ENCODE results near the gene CHRNB2. TPM values are rescaled to one million over a fixed set of nuclear protein-coding genes. Genes with fewer than 3 reads are reported as not detected.

The CHRNB2 gene
- total RNA-seq, 1 experiment from 2014 or later = 0.82 TPM

GRCh38 chr1:154621875-154622274, 54.3 kb downstream of the CHRNB2 start:
- no peak for DNase-seq (ENCODE audit: low read depth, low spot score)
- in situ Hi-C loops (cut with HindIII; ENCODE audit: low pct_unique_long_range_greater_than_20kb, low sequenced_read_pairs) = no loop called here

GRCh38 chr1:154622503-154623039, 55.0 kb downstream of the CHRNB2 start:
- in situ Hi-C loops (cut with HindIII; ENCODE audit: low pct_unique_long_range_greater_than_20kb, low sequenced_read_pairs) = no loop called here
- DNase-seq (ENCODE audit: low read depth, low spot score) = no peak

GRCh38 chr1:154623358-154623757, 55.8 kb downstream of the CHRNB2 start:
- no peak for DNase-seq (ENCODE audit: low read depth, low spot score)
- in situ Hi-C loops (cut with HindIII; ENCODE audit: low pct_unique_long_range_greater_than_20kb, low sequenced_read_pairs) = no loop called here

- DNase-seq (ENCODE audit: low read depth, low spot score) = no peak
These were observed 57.4 kb downstream of the CHRNB2 start for GRCh38 chr1:154624746-154625643.

GRCh38 chr1:154626456-154627256, 59.1 kb downstream of the CHRNB2 start:
- in situ Hi-C loops (cut with HindIII; ENCODE audit: low pct_unique_long_range_greater_than_20kb, low sequenced_read_pairs) = no loop called here
- peak; percentile 35 for DNase-seq (ENCODE audit: low read depth, low spot score)

More at GRCh38 chr1:154624746-154625643, 57.4 kb downstream of the CHRNB2 start:
- in situ Hi-C loops (cut with HindIII; ENCODE audit: low pct_unique_long_range_greater_than_20kb, low sequenced_read_pairs) = no loop called here

- in situ Hi-C loops (cut with HindIII; ENCODE audit: low pct_unique_long_range_greater_than_20kb, low sequenced_read_pairs) = no loop called here
- DNase-seq (ENCODE audit: low read depth, low spot score) = peak; percentile 95
These were observed 59.9 kb downstream of the CHRNB2 start for GRCh38 chr1:154627257-154628120.

- in situ Hi-C loops (cut with HindIII; ENCODE audit: low pct_unique_long_range_greater_than_20kb, low sequenced_read_pairs) = no loop called here
- DNase-seq (ENCODE audit: low read depth, low spot score) = no peak
These were observed 60.5 kb downstream of the CHRNB2 start for GRCh38 chr1:154628121-154628405.

GRCh38 chr1:154629061-154629674, 61.6 kb downstream of the CHRNB2 start:
- in situ Hi-C loops (cut with HindIII; ENCODE audit: low pct_unique_long_range_greater_than_20kb, low sequenced_read_pairs) = no loop called here

More at GRCh38 chr1:154629061-154629674, 61.6 kb downstream of the CHRNB2 start:
- DNase-seq (ENCODE audit: low read depth, low spot score) = no peak

Other genes with a start within 250 kb of the CHRNB2 start
- gene AQP10, start 246.7 kb upstream of the CHRNB2 start, total RNA-seq (2014; rRNA removed; shearing (Covaris generic)) = not detected in 2 replicates
- 79.2 and 93.6 TPM in 2 replicates for gene ATP8B2, start 242.3 kb upstream of the CHRNB2 start, total RNA-seq (2014; rRNA removed; shearing (Covaris generic))
- 423 and 449 TPM in 2 replicates for gene IL6R, start 162.4 kb upstream of the CHRNB2 start, total RNA-seq (2014; rRNA removed; shearing (Covaris generic))
- not detected in 2 replicates for gene TDRD10, start 65.6 kb upstream of the CHRNB2 start, total RNA-seq (2014; rRNA removed; shearing (Covaris generic))
- gene SHE, start 65.4 kb upstream of the CHRNB2 start, total RNA-seq (2014; rRNA removed; shearing (Covaris generic)) = 0.03 and 0.11 TPM in 2 replicates
- 131 and 147 TPM in 2 replicates for gene UBE2Q1, start 9.1 kb upstream of the CHRNB2 start, total RNA-seq (2014; rRNA removed; shearing (Covaris generic))
- 184 TPM in 2 replicates for gene ADAR, start 40.4 kb downstream of the CHRNB2 start, total RNA-seq (2014; rRNA removed; shearing (Covaris generic))